ENCODE data around the gene GTF2IRD1. TPM values are rescaled to one million over a fixed set of nuclear protein-coding genes. Genes with fewer than 3 reads are reported as not detected.

GTF2IRD1 gene
- polyA plus RNA-seq, 3 donors, result not detected

DNA sequence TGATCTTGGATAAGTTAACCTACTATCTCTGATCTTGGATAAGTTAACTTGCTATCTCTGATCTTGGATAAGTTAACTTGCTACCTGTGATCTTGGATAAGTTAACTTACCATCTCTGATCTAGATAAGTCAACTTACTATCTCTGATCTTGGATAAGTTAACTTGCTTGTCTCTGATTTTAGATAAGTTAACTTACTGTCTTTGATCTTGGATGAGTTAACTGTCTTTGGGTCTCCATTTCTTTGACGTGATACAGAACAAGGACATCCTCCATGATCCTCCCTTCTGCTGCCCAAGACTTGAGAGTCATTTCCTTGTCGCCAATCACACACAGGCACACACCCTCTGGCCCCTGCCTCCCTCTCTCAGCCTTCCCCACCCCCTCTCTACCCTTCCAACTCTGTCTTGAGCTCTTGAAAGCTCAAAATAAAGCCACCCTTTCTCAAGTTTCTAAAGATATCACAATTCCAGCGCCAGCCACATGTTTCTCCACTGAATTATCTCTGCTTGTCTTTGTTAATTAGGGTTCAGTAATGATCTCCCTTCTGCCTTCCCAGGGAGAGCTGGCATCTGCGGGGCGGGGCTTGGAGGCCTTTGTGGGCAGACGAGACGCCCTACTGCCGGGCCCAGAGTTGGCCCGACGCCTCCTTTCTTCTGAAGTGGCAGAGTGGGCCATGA, 118.7 kb downstream of the GTF2IRD1 start:
- no peaks in the 10 kb centered on the region for H3K36me3 Mint-ChIP-seq
- no peaks in the 10 kb centered on the region for H3K27me3 ChIP-seq (ENCODE audit: control insufficient read depth in 2 of 2, insufficient read depth in 2 of 2, low read length in 2 of 2)
- no peaks in the 10 kb centered on the region for H3K4me1 ChIP-seq (ENCODE audit: control insufficient read depth in 1 of 2, insufficient read depth in 2 of 2, low read length in 2 of 2)
- H3K4me3 Mint-ChIP-seq, result no peak overlapping the region
- no peak overlapping the region for H3K4me3 ChIP-seq (replicated peaks in 1 of 3; ENCODE audit: low read depth in 2 of 3, low read length in 3 of 3)
- no peaks in the 10 kb centered on the region for H4K20me1 ChIP-seq (ENCODE audit: insufficient read depth, low read length)
- H3K9ac ChIP-seq (ENCODE audit: insufficient read depth, low read length, poor library complexity, severe bottlenecking), result no peak overlapping the region
- peaks cover 0 to 1% (median 0%) of the 10 kb centered on the region in 7 donors for H3K9me3 Mint-ChIP-seq
- peaks cover 1 to 2% (median 2%) of the 10 kb centered on the region in 3 donors for H3K27me3 Mint-ChIP-seq (ENCODE audit: low read depth in 3 of 3)
- no peak for DNase-seq
- peaks cover 8% of the 10 kb centered on the region for H3K4me1 Mint-ChIP-seq
- H2AFZ ChIP-seq (ENCODE audit: insufficient read depth, low read depth, low read length, poor library complexity, severe bottlenecking), result no peak overlapping the region
- H3K4me2 ChIP-seq (replicated peaks; ENCODE audit: extremely low read depth, low read length, poor library complexity, severe bottlenecking), result no peak overlapping the region
- H3K27ac Mint-ChIP-seq, result no peak overlapping the region
- no peaks in the 10 kb centered on the region for H3K9me3 ChIP-seq (replicated peaks in 1 of 2; ENCODE audit: control insufficient read depth in 1 of 2, insufficient read depth in 1 of 2, low read length in 2 of 2)
- TF ChIP-seq, protein P1, sequence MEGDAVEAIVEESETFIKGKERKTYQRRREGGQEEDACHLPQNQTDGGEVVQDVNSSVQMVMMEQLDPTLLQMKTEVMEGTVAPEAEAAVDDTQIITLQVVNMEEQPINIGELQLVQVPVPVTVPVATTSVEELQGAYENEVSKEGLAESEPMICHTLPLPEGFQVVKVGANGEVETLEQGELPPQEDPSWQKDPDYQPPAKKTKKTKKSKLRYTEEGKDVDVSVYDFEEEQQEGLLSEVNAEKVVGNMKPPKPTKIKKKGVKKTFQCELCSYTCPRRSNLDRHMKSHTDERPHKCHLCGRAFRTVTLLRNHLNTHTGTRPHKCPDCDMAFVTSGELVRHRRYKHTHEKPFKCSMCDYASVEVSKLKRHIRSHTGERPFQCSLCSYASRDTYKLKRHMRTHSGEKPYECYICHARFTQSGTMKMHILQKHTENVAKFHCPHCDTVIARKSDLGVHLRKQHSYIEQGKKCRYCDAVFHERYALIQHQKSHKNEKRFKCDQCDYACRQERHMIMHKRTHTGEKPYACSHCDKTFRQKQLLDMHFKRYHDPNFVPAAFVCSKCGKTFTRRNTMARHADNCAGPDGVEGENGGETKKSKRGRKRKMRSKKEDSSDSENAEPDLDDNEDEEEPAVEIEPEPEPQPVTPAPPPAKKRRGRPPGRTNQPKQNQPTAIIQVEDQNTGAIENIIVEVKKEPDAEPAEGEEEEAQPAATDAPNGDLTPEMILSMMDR (IDR thresholded peaks at IDR 0.05), result no peak
- H3K79me2 ChIP-seq (ENCODE audit: insufficient read depth, low read length), result no peaks in the 10 kb centered on the region
- intact Hi-C loops (cut with micrococcal nuclease), result no loop called here
- no peaks in the 10 kb centered on the region for H3K36me3 ChIP-seq (replicated peaks in 1 of 2; ENCODE audit: control insufficient read depth in 1 of 2, insufficient read depth in 2 of 2, low read length in 2 of 2)
- H3K27ac ChIP-seq (ENCODE audit: low read depth in 1 of 2, low read length in 2 of 2), result no peak overlapping the region
- 75% methylated on average over 8 of the region's 10 CpGs for WGBS (ENCODE audit: insufficient coverage)

DNA sequence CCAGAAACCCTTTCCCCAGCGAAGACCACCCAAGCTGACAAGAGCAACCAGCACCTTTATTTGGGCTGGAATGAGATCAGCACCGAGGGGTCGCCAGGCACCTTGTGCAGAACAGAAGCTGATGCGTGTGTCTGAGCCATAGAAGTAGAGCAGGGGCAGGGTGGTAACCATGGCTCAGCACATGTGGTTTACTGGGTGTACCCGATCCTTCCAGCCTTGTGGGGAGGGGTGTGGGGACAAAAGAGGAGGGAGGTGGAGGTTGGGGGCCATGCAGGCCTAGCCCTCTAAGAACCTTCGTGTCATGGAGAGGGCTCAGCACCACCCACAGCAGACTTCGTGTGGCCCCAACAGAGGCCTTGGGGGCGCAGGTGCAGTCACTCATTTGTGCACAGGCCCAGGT, 119.8 kb downstream of the GTF2IRD1 start:
- Histone ChIP-seq H3K27ac (ENCODE audit: low read depth in 1 of 2, low read length in 2 of 2) (no peak overlapping the region), H3K4me2 (replicated peaks; ENCODE audit: extremely low read depth, low read length, poor library complexity, severe bottlenecking) (no peak overlapping the region), H3K27me3 (ENCODE audit: control insufficient read depth in 2 of 2, insufficient read depth in 2 of 2, low read length in 2 of 2) (no peaks in the 10 kb centered on the region), H3K9me3 (replicated peaks in 1 of 2; ENCODE audit: control insufficient read depth in 1 of 2, insufficient read depth in 1 of 2, low read length in 2 of 2) (no peaks in the 10 kb centered on the region), H3K4me1 (ENCODE audit: control insufficient read depth in 1 of 2, insufficient read depth in 2 of 2, low read length in 2 of 2) (no peaks in the 10 kb centered on the region), H3K36me3 (replicated peaks in 1 of 2; ENCODE audit: control insufficient read depth in 1 of 2, insufficient read depth in 2 of 2, low read length in 2 of 2) (no peaks in the 10 kb centered on the region), H3K4me3 (replicated peaks in 1 of 3; ENCODE audit: low read depth in 2 of 3, low read length in 3 of 3) (no peak overlapping the region), H2AFZ (ENCODE audit: insufficient read depth, low read depth, low read length, poor library complexity, severe bottlenecking) (no peak overlapping the region), H4K20me1 (ENCODE audit: insufficient read depth, low read length) (no peaks in the 10 kb centered on the region), H3K79me2 (ENCODE audit: insufficient read depth, low read length) (no peaks in the 10 kb centered on the region), H3K9ac (ENCODE audit: insufficient read depth, low read length, poor library complexity, severe bottlenecking) (no peak overlapping the region)
- intact Hi-C loops (cut with micrococcal nuclease), result no loop called here
- peaks cover 8% of the 10 kb centered on the region for H3K4me1 Mint-ChIP-seq
- TF ChIP-seq, protein P1 (IDR thresholded peaks at IDR 0.05), result no peak
- no peaks in the 10 kb centered on the region for H3K9me3 Mint-ChIP-seq
- WGBS (ENCODE audit: insufficient coverage), result 89% methylated on average over 5 of the region's 8 CpGs
- no peaks in the 10 kb centered on the region for H3K36me3 Mint-ChIP-seq
- no peak overlapping the region for H3K27ac Mint-ChIP-seq
- no peak for DNase-seq
- H3K4me3 Mint-ChIP-seq, result no peak overlapping the region
- peaks cover 2% of the 10 kb centered on the region in 3 donors for H3K27me3 Mint-ChIP-seq (ENCODE audit: low read depth in 3 of 3)

Data from CD14-positive monocyte (primary cell).